NCI-H146 treated with DMSO at 0.1 percent for 48 hours (cell line): ENCODE results near the gene CUX1.
"Not testable (repeated sequence)": the region's sequence is repeated elsewhere in the genome, so short reads cannot be mapped to it uniquely, and the experiment has no call there.

Experiments used
- DNase-seq: peaks from one replicate; lab custom pipeline; 2025; ENCODE audit not compliant: unreplicated experiment; lab: John Stamatoyannopoulos, UW

Gene CUX1

GRCh38 chr7:101867265-101867664 is 49.8 kb downstream of the CUX1 start:
- DNase-seq: no peak

- DNase-seq: not testable (repeated sequence)
Measured at GRCh38 chr7:101867681-101868080, 50.3 kb downstream of the CUX1 start.

GRCh38 chr7:101868191-101868950 is 50.9 kb downstream of the CUX1 start:
- no peak for DNase-seq

GRCh38 chr7:101869026-101869900 is 51.8 kb downstream of the CUX1 start:
- DNase-seq: no peak

- DNase-seq: no peak
Measured at GRCh38 chr7:101869901-101870290, 52.5 kb downstream of the CUX1 start.

- DNase-seq: no peak
Measured at GRCh38 chr7:101870361-101871062, 53.1 kb downstream of the CUX1 start.

- no peak for DNase-seq
Measured at GRCh38 chr7:101871351-101871750, 53.9 kb downstream of the CUX1 start.

- no peak for DNase-seq
Measured at GRCh38 chr7:101874028-101874427, 56.6 kb downstream of the CUX1 start.

GRCh38 chr7:101875283-101875846 is 57.9 kb downstream of the CUX1 start:
- no peak for DNase-seq

GRCh38 chr7:101877882-101878591 is 60.6 kb downstream of the CUX1 start:
- DNase-seq: no peak

GRCh38 chr7:101878938-101879337 is 61.5 kb downstream of the CUX1 start:
- no peak for DNase-seq

GRCh38 chr7:101879565-101879964 is 62.1 kb downstream of the CUX1 start:
- no peak for DNase-seq

GRCh38 chr7:101880282-101881054 is 63.0 kb downstream of the CUX1 start:
- DNase-seq: no peak

GRCh38 chr7:101882005-101882421 is 64.6 kb downstream of the CUX1 start:
- no peak for DNase-seq

GRCh38 chr7:101882595-101883564 is 65.5 kb downstream of the CUX1 start:
- peak; percentile 27 for DNase-seq

- DNase-seq: no peak
Measured at GRCh38 chr7:101884671-101885596, 67.5 kb downstream of the CUX1 start.

- DNase-seq: no peak
Measured at GRCh38 chr7:101885597-101885955, 68.2 kb downstream of the CUX1 start.

GRCh38 chr7:101887352-101887751 is 69.9 kb downstream of the CUX1 start:
- DNase-seq: not testable (repeated sequence)
